Neural cell (in vitro differentiated cells): ENCODE results near the gene BBS12.

Source experiments
- EP300 ChIP-seq: fragments of 450-650 bp; conservative IDR thresholded peaks from 2 replicates; pipeline ENCODE4 v1.6.1; 2014; ENCODE audit warnings: antibody characterized with exemption, mild to moderate bottlenecking, moderate library complexity; ENCODE audit not compliant: poor library complexity, severe bottlenecking
- EZH2 ChIP-seq: fragments of 200-600, 300-800 bp; shearing (Covaris generic), sonication (generic); IDR thresholded peaks from 2 replicates; pipeline ENCODE4 v1.6.1; 2014; ENCODE audit warnings: antibody characterized with exemption, low read length, borderline replicate concordance, mild to moderate bottlenecking; ENCODE audit not compliant: insufficient read depth, poor library complexity, severe bottlenecking
- MXI1 ChIP-seq: fragments of 450-650 bp; conservative IDR thresholded peaks from 2 replicates; pipeline ENCODE4 v1.6.1; 2014; ENCODE audit warnings: antibody characterized with exemption, mild to moderate bottlenecking; ENCODE audit not compliant: poor library complexity, severe bottlenecking
- POLR2AphosphoS5 ChIP-seq: IDR thresholded peaks from 2 replicates; pipeline ENCODE4 v1.6.1; 2012
- RAD21 ChIP-seq: fragments of 450-650 bp; conservative IDR thresholded peaks from 2 replicates; pipeline ENCODE4 v1.6.1; 2014; ENCODE audit warnings: antibody characterized with exemption, mild to moderate bottlenecking, moderate library complexity
- SMC3 ChIP-seq: fragments of 450-650 bp; conservative IDR thresholded peaks from 2 replicates; pipeline ENCODE4 v1.6.1; 2014; ENCODE audit warnings: antibody characterized with exemption, mild to moderate bottlenecking, moderate library complexity; ENCODE audit not compliant: poor library complexity
- TAF1 ChIP-seq: IDR thresholded peaks from 2 replicates; pipeline ENCODE4 v1.6.1; 2012; ENCODE audit warnings: low read depth
- TF ChIP-seq, protein P1 (sequence below): fragments of 450-650 bp; IDR thresholded peaks from 2 replicates; pipeline ENCODE4 v1.5.1; 2014; ENCODE audit warnings: antibody characterized with exemption, mild to moderate bottlenecking, moderate library complexity; ENCODE audit not compliant: poor library complexity, severe bottlenecking
- TF ChIP-seq, protein P2 (sequence below): IDR thresholded peaks from 2 replicates; pipeline ENCODE4 v1.6.1; 2012; ENCODE audit warnings: borderline replicate concordance

DNA sequence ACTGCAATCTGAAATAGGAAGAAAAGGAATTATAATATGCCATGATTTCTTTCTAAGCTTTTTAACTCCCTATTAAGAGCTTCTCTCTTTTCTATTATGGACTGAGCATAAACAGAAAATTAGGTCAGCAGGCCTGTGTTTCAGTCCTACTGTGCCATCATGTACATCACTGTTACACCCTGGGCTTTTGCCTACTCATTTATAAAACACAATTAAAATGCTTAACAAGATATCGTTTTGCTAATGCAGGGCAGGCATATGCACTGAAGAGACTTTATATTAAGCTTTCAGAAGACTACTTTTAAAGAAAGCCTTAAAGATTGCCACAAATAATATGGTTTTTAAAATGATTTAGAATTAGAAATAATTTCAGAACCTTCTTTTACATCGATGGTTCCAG lies 828 bp upstream of the BBS12 start:
- TF ChIP-seq, protein P1, sequence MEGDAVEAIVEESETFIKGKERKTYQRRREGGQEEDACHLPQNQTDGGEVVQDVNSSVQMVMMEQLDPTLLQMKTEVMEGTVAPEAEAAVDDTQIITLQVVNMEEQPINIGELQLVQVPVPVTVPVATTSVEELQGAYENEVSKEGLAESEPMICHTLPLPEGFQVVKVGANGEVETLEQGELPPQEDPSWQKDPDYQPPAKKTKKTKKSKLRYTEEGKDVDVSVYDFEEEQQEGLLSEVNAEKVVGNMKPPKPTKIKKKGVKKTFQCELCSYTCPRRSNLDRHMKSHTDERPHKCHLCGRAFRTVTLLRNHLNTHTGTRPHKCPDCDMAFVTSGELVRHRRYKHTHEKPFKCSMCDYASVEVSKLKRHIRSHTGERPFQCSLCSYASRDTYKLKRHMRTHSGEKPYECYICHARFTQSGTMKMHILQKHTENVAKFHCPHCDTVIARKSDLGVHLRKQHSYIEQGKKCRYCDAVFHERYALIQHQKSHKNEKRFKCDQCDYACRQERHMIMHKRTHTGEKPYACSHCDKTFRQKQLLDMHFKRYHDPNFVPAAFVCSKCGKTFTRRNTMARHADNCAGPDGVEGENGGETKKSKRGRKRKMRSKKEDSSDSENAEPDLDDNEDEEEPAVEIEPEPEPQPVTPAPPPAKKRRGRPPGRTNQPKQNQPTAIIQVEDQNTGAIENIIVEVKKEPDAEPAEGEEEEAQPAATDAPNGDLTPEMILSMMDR = no peak
- TF ChIP-seq EP300 (no peak), POLR2AphosphoS5 (no peak), RAD21 (no peak), EZH2 (no peak), MXI1 (no peak), SMC3 (no peak), TAF1 (no peak)
- TF ChIP-seq, protein P2, sequence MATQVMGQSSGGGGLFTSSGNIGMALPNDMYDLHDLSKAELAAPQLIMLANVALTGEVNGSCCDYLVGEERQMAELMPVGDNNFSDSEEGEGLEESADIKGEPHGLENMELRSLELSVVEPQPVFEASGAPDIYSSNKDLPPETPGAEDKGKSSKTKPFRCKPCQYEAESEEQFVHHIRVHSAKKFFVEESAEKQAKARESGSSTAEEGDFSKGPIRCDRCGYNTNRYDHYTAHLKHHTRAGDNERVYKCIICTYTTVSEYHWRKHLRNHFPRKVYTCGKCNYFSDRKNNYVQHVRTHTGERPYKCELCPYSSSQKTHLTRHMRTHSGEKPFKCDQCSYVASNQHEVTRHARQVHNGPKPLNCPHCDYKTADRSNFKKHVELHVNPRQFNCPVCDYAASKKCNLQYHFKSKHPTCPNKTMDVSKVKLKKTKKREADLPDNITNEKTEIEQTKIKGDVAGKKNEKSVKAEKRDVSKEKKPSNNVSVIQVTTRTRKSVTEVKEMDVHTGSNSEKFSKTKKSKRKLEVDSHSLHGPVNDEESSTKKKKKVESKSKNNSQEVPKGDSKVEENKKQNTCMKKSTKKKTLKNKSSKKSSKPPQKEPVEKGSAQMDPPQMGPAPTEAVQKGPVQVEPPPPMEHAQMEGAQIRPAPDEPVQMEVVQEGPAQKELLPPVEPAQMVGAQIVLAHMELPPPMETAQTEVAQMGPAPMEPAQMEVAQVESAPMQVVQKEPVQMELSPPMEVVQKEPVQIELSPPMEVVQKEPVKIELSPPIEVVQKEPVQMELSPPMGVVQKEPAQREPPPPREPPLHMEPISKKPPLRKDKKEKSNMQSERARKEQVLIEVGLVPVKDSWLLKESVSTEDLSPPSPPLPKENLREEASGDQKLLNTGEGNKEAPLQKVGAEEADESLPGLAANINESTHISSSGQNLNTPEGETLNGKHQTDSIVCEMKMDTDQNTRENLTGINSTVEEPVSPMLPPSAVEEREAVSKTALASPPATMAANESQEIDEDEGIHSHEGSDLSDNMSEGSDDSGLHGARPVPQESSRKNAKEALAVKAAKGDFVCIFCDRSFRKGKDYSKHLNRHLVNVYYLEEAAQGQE = no peak
